HG02678 (cell line): ENCODE results near the gene TTLL5.

Experiments used
- ATAC-seq: cut with Tn5 transposase; IDR thresholded peaks from one replicate; pipeline ENCODE4 v1.9.1; 2021; ENCODE audit warnings: mild to moderate bottlenecking, moderate library complexity; ENCODE audit not compliant: unreplicated experiment

Gene TTLL5

DNA sequence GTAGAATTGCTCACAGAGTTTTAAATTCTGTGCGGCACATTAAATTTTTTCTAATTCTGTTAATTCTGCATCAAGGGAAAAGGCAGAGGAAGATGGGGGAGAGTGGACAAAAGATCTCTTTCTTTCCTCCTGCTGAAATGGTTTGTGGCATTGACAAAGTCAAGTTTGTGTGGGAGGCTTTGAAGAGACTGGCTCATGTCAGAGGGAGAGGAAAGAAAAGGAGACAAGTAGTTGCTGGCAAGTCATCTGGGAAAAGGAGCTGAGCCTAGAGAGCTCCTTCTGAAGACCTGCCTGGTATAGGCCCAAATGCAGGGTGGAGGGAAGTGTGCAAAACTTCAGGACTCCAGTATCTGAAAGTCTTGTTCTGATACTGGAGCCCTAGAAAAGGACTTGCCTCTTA is 36.3 kb downstream of the TTLL5 start:
- ATAC-seq, result no peak

DNA sequence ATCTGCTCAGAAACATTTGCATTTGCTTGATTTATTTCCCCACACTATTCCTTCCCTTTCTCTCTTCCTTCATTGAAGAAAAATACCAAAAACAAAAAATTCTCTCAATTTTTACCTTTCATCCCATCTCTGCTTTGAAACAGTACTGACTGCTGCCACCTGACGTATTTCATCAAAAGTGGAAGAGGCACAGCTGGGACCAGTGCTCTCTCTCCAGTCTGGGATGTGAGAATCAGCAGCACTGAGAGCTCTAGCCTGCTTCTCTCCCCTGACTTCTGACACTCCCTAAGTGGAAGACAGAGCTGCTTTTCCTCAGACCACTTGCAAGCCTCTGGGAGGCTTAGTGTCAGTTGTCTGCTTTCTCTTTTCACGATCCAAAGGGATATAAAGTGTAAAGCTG is 36.9 kb downstream of the TTLL5 start:
- no peak for ATAC-seq

DNA sequence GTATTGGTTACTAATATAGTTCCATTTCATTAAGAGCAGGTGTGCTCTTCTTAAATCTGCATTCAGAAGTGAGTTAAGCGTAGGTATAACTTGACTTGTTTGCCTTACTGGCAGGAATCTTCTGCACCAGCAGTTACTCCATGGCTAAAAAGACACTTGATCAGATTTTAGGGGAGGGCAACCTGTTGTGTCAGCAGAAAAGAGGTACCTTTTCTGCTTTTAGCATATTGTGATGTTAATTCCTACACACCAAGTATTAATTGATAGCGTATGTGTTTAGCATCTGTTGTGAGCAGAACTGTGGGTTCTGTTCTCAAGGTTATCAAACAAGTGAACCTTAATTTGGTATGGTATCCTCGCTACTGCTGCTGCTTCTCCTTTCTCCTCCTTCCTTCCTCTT is 38.3 kb downstream of the TTLL5 start:
- no peak for ATAC-seq

DNA sequence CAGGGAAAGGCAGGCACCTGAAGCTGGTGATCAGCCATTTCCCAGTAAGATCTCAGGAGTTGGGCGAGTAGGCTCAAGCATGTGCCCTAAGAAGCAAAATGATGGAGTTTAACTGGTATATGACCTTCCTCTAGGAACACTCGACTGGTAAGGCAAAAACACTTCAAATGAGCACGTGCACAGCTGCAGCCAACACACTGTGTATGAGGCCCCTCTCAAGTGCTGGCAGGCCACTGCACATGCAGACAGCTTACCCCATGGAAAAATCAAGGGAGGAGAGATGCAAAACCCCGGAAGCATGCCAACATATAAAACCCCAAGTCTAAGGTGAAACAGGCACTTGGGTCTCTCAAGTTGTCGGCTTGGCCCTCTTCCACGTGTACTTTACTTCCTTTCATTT is 39.2 kb downstream of the TTLL5 start:
- no peak for ATAC-seq

DNA sequence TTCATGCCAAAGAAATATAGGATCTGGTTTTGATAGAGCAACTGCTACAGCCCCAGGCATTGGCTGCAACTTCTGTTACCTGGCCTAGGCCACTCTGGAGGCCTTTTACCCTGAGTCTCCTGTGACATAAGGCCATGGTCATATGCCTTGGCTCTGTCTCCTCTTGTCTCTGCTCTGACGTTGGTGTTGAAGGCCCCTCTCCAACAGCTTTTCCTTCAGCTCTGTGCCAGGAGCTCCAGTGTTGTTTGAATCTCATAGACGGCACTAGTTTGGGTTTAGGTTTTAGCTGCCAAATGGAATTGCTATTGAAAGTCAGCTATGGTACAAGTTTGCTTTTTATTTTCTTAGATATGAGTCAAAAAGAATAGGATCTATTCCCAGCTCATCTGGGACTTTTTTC is 41.1 kb downstream of the TTLL5 start:
- ATAC-seq, result no peak

DNA sequence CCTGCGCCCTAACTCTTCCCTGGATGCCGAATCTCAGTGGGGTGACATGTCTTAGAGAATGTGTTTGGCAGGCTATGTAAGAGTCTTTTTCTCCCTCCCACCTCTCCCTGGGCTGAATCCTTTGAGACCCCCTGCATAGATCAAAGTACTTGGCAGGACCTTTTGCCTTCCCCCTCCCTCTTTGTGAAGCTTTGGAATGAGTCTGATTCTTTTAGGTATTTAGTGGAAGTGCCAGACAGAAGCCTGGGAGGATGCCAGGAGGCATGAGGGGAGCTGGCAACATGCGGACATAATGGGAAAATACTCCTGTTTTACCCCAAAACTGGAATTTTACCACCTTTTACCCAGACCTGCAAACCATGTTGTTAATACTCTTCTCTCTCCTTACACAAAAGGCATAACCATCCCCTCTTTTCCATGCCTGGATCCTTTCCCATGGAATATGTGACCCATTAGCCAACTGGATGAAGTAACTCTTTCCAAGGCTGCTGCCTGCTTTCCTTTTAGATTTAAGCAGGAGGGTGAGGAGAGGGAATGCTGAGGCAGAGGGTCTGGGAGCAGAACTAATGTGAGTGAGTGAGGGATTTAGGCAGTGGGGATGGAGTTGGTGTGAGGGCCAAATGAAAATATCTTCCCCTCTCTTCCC is 41.7 kb downstream of the TTLL5 start:
- no peak for ATAC-seq

DNA sequence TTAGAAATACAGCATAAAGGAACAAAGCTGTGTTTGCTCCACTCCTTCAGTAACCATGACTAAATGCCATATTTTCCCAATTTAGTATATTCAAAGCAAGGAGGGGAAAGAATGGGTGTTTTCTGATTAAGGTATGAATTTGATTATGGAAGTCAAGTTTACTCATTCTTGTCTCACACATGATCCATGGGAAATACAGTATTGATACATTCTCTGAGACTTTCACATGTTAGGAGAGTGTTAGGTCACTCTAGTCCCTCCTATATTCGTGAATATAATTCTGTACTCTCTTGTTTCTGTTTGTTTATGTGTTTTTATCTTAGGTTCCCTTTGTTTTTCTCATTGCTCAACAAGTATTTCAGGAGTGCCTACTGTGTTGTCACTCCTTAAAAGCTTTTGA is 42.4 kb downstream of the TTLL5 start:
- ATAC-seq, result no peak

DNA sequence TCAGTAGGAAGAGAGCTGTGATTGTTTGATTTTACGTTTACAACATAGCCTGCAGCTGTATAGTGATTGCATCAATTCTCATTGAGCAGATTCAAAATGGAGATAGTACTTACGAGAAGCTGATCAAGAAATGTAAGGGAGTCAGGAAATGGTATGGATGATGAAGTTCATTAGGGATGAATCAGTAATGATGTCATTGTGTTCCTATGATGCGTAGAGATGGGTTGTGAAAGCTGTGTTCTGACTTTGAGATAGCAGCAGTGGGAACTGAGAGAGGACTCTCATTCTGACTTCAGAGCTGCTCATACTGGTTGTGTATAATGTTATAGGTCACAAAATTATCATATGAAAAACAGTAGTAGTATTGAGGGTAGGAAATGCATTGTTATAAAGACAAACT is 44.0 kb downstream of the TTLL5 start:
- no peak for ATAC-seq

DNA sequence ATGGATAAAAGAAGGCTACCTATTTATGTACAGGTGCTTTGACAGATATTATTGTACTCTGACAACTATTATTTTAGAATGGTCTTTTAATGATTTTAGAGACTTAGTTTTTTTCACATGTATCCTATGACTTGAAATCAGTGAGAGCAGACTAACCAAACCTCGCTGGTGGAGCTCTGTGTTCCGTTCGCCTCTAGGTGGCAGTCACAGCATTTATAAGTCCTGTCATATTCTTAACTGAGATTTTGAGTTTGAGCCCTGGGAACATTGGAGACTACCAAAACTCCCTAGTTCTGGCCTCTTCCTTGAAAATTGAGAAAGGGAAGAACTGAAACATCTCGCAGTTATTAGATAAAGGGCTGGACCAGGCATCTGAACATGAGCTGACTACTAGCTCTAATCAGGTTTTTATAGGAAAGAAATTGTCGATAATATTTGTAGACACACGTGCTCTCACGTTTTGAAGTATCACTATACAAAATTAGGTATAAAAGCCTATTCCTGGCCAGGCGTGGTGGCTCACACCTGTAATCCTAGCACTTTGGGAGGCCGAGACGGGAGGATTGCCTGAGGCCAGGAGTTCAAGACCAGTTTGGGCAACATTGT is 48.3 kb downstream of the TTLL5 start:
- ATAC-seq, result no peak

DNA sequence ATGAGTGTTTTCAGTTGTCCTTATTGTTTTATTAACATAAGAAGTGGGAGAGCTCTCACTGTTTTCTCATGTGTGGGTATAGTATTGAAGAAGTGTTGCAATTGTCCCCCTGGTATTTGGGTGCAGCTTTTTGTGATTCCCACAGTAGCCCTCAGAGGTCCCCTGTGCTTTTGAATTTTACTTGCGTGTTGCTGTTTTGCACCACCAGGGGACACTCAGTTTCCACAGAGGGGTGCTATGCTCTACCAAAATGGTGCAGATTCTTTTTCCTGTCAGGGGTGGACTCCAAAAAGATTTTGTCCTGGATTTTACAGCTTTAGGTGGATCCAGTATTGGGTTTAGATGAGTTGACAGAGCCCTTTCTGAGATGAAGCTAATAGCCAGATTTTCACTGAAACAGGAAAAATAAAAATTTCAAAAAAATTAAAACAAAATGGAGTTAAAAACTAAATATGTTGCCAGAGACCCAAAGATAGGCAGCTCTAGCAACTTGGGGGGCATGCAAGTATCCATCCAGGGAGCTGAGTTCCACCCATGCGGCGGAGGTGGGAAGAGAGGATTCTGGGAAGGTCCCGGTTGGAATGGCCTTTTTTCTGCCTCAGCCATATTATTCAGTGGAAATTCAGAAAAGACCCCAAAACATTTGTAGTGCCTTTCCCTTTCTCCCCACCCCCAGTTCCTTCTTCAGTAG is 50.2 kb downstream of the TTLL5 start:
- no peak for ATAC-seq

DNA sequence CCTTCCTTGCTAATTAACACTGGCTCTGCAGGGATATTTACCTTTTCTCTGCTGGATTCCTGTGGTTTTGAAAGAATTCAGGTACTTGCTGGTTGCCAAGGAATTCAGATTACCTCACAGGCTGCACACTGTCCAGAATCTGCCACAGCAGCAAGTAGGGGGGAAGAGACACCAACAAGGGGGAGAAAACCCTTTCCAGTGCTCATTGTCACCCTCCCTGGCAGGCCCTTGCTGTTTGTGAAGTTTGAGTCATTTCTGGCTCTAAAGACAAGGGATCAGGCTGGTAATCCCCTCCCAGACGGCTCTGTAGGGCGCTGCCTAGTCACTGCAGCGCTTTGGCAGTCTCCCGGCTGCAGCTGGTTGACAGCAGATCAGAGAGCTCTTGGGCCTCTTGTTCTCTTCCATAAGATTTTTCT is 50.8 kb downstream of the TTLL5 start:
- ATAC-seq, result no peak

DNA sequence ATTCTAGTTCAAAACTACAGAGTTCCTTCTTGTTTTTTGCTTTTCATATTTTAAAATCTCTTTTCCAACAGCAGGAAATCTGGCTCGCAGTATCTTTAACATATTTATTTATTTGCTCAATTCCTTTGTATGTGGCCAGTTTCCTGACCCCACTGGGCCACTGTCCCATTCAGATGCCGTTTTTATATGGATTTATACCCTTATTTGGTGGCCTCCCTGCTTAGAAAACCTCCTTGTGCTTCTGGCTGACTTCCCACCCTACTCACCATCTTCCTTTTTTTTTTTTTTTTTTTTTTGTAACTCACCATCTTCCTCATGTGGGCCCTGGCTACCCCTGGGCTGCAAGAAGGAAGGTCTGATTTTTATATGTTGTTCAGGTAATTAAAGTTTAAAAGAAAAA is 53.9 kb downstream of the TTLL5 start:
- ATAC-seq, result no peak

DNA sequence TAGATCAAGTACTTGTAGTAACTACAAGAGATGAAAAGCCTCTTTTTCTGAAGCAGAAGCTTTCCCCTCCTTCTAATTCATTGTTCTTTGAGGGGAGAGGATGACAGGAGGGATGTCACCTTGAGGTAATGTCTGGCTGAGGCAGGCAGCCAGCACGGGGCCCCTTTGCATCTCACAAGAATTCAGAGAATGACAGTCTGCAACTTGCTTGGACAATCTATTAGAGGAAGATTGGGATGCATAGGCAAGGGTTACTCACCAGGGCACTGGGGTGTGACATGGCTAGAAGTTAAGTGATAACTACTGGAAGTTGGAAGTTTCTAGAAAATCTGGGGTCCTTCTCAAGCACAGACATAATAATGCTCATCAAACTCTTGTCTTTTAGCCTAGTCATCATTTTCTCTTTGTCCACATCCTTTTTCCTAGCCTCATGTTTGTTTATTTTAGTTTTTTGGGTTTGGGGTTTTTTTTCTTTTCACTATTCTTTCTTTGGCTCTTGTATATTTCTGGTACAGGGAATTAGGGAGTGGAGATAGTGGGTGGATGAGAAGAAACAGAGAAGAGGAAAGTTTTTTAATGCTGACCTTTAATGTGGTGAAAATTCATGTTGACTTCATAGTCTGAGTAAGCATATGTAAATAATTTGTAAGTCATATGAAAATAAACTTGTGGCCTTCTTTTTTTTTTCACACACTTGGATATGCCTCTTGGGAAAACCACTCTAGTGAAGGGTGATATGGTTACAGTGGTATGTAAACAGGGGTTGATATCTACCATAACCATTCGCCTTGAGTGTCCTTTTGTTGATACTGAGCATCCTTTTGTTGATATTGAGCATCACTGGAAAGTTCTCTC is 55.1 kb downstream of the TTLL5 start:
- ATAC-seq, result no peak

DNA sequence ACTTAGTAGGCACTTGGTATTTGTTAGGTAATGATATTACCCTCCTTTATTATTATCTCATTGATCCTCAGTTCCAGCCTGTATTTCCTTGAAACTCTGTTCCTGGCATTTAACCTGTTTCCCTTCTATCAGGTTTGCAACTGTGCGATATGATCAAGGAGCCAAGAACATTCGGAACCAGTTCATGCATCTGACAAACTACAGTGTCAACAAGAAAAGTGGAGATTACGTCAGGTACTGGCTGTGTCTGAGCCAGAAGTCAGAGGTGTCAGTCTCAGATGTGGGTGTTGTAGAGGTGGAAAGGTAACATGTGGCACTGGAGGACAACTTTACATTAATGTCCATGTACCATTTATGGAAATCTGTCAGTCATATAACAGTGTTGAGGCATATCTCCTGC is 56.7 kb downstream of the TTLL5 start:
- ATAC-seq, result no peak

DNA sequence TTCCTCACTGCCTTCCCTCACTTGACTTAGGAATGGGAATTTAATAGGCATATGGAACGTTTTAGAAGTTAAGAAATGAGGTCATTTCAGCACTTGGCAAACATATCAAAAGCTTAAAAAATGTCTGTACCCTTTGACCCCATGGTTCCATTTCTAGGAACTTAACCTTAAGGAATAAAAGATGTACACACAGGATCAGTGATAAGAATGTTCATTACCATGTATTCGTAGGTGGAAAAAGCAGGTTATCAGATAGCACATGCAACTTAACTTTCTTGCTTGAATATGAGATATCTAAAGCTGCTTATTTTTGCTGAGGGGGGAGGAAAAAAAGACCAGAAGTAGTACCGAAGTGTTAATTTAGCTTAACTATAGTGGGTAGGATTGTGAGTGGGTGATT is 57.2 kb downstream of the TTLL5 start:
- ATAC-seq, result no peak

DNA sequence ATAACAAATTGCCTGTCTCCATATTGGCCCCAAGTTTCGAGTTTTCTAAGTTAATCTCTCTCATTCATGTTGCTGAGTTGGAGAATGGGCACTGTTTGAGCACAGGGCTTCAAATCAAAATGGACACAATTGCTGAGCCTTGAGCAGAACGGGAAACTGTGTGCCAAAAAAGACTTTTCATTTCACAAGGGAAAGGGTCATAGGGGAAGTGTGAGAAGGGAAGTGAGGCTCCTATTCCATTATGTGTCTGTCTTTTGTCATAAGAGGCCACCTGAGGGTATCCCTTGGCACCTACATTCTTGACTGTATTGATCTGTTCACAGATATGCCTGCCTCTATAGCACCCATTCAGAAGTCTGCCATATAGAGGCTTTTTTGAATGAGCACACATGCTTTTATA is 59.1 kb downstream of the TTLL5 start:
- ATAC-seq, result no peak

DNA sequence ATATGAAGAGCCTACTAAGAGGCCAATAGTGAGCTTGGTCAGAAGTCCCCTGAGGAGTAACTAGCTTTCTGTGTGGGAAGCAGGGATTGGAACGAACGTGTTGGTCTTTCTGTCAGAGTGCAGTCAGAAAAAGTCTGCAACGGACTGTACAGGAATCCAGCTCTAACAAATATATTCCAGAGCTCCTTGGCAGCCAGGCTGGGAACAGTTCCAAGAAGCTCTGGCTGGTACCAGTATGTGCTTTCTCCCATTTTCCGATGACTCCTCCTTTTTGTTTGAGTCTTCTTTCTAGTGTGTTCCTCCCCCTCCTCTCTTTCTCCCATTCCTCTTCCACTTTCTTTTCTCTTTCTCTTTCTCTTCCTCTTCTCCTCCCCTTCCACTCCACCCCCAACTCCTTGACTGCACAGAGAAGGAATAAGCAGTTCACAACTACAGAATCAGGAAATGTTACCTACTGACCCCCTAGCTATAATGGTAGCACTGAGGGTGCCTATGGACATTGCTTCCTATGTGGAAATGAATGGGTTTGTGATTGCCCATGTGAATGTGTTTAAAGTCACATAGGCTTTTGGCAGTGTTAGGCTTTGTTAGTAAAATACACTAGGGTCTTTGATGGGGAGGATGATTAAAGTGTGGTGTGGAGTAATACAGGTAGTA is 59.9 kb downstream of the TTLL5 start:
- ATAC-seq, result no peak

DNA sequence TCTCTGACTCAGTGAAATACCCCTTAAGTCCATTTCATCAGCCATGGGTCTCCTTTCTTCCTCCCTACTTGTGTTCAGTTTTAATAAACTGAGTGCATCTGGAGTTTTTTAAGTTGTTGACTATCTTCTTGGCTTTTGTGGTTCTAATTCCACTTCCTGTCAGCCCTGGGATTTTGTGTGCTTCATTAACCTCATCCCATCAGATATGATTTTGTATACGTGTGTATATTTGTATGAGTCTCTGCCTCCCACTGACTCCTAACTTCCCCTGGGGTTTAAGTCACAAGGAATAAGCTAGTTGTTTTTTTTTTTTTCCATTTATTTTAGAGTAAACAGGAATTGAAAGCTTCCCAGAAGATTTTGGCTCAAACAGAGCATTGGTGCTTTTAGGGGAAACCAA is 62.7 kb downstream of the TTLL5 start:
- no peak for ATAC-seq

DNA sequence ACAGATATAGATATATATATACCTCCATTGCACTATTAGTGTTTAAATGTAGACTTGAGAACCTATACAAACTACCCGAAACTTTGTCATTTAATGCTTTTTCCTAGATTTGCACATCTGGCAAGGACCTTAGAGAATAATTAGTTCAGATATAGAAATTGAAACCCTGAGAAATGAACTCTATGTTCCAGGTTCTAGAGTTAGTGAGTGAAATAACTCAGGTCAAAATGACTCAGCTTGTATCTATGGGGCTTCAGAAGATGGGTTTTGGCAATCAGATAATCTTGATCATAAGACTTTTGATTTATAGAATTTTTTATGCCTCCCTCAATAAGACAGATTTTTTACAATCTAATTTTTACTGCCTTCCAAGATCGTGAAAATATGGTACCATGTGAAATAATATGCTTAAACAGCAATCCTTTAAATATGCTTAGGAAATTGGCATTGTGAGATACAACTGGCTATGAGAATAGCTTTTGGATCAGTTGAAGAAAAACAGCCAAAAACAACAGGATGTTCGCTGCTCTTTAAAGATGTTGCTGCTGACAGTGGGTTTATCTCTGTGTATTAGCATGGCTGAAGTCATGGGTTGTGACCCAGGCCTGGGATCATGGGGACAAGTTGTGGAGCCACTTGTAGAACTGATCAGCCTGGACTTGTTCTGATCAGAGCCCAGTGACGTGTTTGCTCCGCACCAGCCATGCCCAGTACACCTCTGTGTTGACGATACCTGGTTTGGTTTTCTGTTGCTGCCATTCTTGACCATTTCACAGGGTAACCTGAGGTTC is 63.6 kb downstream of the TTLL5 start:
- ATAC-seq, result no peak

DNA sequence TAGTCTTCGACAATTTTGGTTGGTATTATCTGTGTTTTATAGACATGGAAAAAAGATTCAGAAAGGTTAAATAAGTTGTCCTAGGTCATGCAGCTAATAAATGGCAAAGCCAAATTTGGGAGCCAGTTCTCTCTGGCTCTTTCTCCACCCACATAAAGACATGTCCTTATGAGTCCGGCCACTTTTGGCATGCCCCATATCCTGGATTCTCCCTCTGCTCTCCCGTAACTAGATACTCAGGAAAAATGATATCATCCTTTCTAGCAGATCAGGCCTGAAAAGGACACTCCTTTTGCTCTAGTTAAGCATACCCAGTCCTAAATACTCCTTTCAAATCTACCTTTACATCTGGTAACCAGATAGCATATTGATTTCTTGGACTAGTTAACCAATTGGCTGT is 64.4 kb downstream of the TTLL5 start:
- no peak for ATAC-seq
